GM23338 (cell line): ENCODE results near the gene MPPE1. TPM values are rescaled to one million over a fixed set of nuclear protein-coding genes. Genes with fewer than 3 reads are reported as not detected.
A peak's percentile ranks its signal among the peaks of the same experiment; 100 is the strongest.

Experiments
- ATAC-seq: fragments of 200-7000 bp; cut with Tn5 transposase; 3 replicates; pipeline ENCODE4 v1.9.1; 2020
- DNase-seq: peaks from one replicate; pipeline ENCODE4 v3.0.0-alpha.2; 2015; ENCODE audit warnings: low spot score
- H2AFZ ChIP-seq: fragments of 200-600 bp; sonication (generic); 2 replicates; pipeline ENCODE4 v1.8.0; 2016; ENCODE audit warnings: antibody characterized with exemption, mild to moderate bottlenecking, moderate library complexity
- H3F3A ChIP-seq: fragments of 200-600 bp; sonication (generic); replicated peaks from 2 replicates; pipeline ENCODE4 v1.8.0; 2017; ENCODE audit warnings: antibody characterized with exemption, mixed run types, low read depth
- H3K27ac ChIP-seq: fragments of 200-600 bp; sonication (generic); 2 replicates; pipeline ENCODE4 v1.6.1; 2016; ENCODE audit warnings: low read depth
- H3K27me3 ChIP-seq: fragments of 200-600 bp; sonication (generic); 2 replicates; pipeline ENCODE4 v1.8.0; 2016; ENCODE audit warnings: mild to moderate bottlenecking, mixed run types, moderate library complexity; ENCODE audit not compliant: insufficient read depth
- H3K36me3 ChIP-seq: fragments of 200-600 bp; sonication (generic); 2 replicates; pipeline ENCODE4 v1.8.0; 2016; ENCODE audit warnings: mild to moderate bottlenecking; ENCODE audit not compliant: insufficient read depth
- H3K4me1 ChIP-seq: fragments of 200-600 bp; sonication (generic); 2 replicates; pipeline ENCODE4 v1.8.0; 2016; ENCODE audit warnings: mild to moderate bottlenecking, moderate library complexity; ENCODE audit not compliant: insufficient read depth
- H3K4me2 ChIP-seq: fragments of 200-600 bp; sonication (generic); 2 replicates; pipeline ENCODE4 v1.7.1; 2017; ENCODE audit warnings: mixed run types
- H3K4me3 ChIP-seq: fragments of 200-600 bp; sonication (generic); 2 replicates; pipeline ENCODE4 v1.6.1; 2016; ENCODE audit warnings: mixed run types
- H3K79me2 ChIP-seq: fragments of 200-600 bp; sonication (generic); replicated peaks from 2 replicates; pipeline ENCODE4 v1.8.0; 2017; ENCODE audit warnings: mild to moderate bottlenecking; ENCODE audit not compliant: insufficient read depth
- H3K9me2 ChIP-seq: fragments of 200-600 bp; sonication (generic); 2 replicates; pipeline ENCODE4 v1.8.0; 2017; ENCODE audit not compliant: insufficient read depth
- H4K20me1 ChIP-seq: fragments of 200-600 bp; sonication (generic); replicated peaks from 2 replicates; pipeline ENCODE4 v1.8.0; 2017; ENCODE audit warnings: mild to moderate bottlenecking; ENCODE audit not compliant: insufficient read depth
- H3K27ac Mint-ChIP-seq: 2 replicates; pipeline ENCODE4 v1.8.0; 2020; ENCODE audit warnings: inconsistent platforms, mild to moderate bottlenecking, moderate library complexity, mixed read lengths
- H3K27me3 Mint-ChIP-seq: 3 replicates; pipeline ENCODE4 v1.8.0; 2022; ENCODE audit warnings: low read depth, mild to moderate bottlenecking, moderate library complexity, mixed read lengths, inconsistent platforms; ENCODE audit not compliant: insufficient read depth, poor library complexity
- H3K36me3 Mint-ChIP-seq: 3 replicates; pipeline ENCODE4 v1.8.0; 2021; ENCODE audit warnings: low read depth, mild to moderate bottlenecking, inconsistent platforms, moderate library complexity, mixed read lengths
- H3K4me1 Mint-ChIP-seq: 3 replicates; pipeline ENCODE4 v1.8.0; 2020; ENCODE audit warnings: mild to moderate bottlenecking, inconsistent platforms, mixed read lengths
- H3K4me3 Mint-ChIP-seq: 3 replicates; pipeline ENCODE4 v1.8.0; 2021; ENCODE audit warnings: moderate library complexity, mild to moderate bottlenecking, inconsistent platforms, mixed read lengths
- H3K9me3 Mint-ChIP-seq: 3 replicates; pipeline ENCODE4 v1.8.0; 2020; ENCODE audit warnings: moderate library complexity, mild to moderate bottlenecking, inconsistent platforms, mixed read lengths
- CREB1 ChIP-seq: fragments of 250-450 bp; sonication (Bioruptor Pico); IDR thresholded peaks from 2 replicates; pipeline ENCODE4 v1.5.0; 2020; ENCODE audit warnings: low read depth, mild to moderate bottlenecking, moderate library complexity
- CTCF ChIP-seq, 2 experiments: fragments of 200-600 bp in 1 of 2; sonication (generic) in 1 of 2; conservative IDR thresholded peaks; 2 replicates each; pipeline versions ENCODE4 v1.5.1 to v1.6.1; 2016 to 2017; ENCODE audit warnings: antibody characterized with exemption in 2 of 2, low read depth in 2 of 2, mild to moderate bottlenecking in 2 of 2, moderate library complexity in 1 of 2
- ETS1 ChIP-seq: IDR thresholded peaks from 2 replicates; pipeline ENCODE4 v1.6.1; 2016; ENCODE audit warnings: antibody characterized with exemption
- EZH2 ChIP-seq: fragments of 200-600 bp; sonication (generic); IDR thresholded peaks from one replicate; pipeline ENCODE4 v1.8.0; 2017; ENCODE audit warnings: antibody characterized with exemption, mild to moderate bottlenecking, low read depth; ENCODE audit not compliant: unreplicated experiment
- EZH2phosphoT487 ChIP-seq: fragments of 200-600 bp; sonication (generic); IDR thresholded peaks from one replicate; pipeline ENCODE4 v1.8.1; 2018; ENCODE audit warnings: antibody characterized with exemption; ENCODE audit not compliant: unreplicated experiment
- JUNB ChIP-seq: IDR thresholded peaks from one replicate; pipeline ENCODE4 v1.6.1; 2016; ENCODE audit warnings: antibody characterized with exemption; ENCODE audit not compliant: unreplicated experiment
- REST ChIP-seq: IDR thresholded peaks from one replicate; pipeline ENCODE4 v1.6.1; 2018; ENCODE audit warnings: antibody characterized with exemption; ENCODE audit not compliant: unreplicated experiment
- ZNF114 ChIP-seq: fragments of 250-450 bp; sonication (Bioruptor Pico); IDR thresholded peaks from 2 replicates; pipeline ENCODE4 v1.5.0; 2020; ENCODE audit warnings: mild to moderate bottlenecking, moderate library complexity
- ZNF331 ChIP-seq: fragments of 250-450 bp; sonication (Bioruptor Pico); IDR thresholded peaks from 2 replicates; pipeline ENCODE4 v1.5.0; 2020; ENCODE audit warnings: low read depth, mild to moderate bottlenecking, moderate library complexity
- ZNF462 ChIP-seq: fragments of 250-450 bp; sonication (Bioruptor Pico); IDR thresholded peaks from 2 replicates; pipeline ENCODE4 v1.5.0; 2020; ENCODE audit warnings: mild to moderate bottlenecking, moderate library complexity
- polyA plus RNA-seq: library from polyadenylated mRNA; unstranded; fragments of >200 nt; fragmentation: Nextera tagmentation; extraction: Ambion mirVana; gene quantifications from 2 replicates; pipeline ENCODE4 v1.2.1, GENCODE V29; 2016
- total RNA-seq: library from RNA; depleted of rRNA; stranded (reverse); fragments of >200 nt; shearing (Covaris generic); gene quantifications from 2 replicates; pipeline ENCODE4 v1.2.3, GENCODE V29; 2014

Gene MPPE1
- total and polyA plus RNA-seq, 2 experiments from 2014 or later, result 18.8 to 24.6 TPM

- no peak for TF ChIP-seq ZNF462
- TF ChIP-seq JUNB, result no peak
Observed at GRCh38 chr18:11888726-11889125, 19.4 kb downstream of the MPPE1 start (continued).

- Histone ChIP-seq H2AFZ (no peak overlapping the region), H3K36me3 (0 out of 2 replicates have a peak, but pooled peaks cover 4% of the 10 kb centered on the region), H3K4me2 (no peak overlapping the region), H3K79me2 (no peaks in the 10 kb centered on the region), H3K4me3 (no peak overlapping the region), H3K27me3 (no peaks in the 10 kb centered on the region), H4K20me1 (no peaks in the 10 kb centered on the region), H3K4me1 (no peaks in the 10 kb centered on the region), H3K27ac (no peak overlapping the region), H3F3A (no peaks in the 10 kb centered on the region), H3K9me2 (no peaks in the 10 kb centered on the region)
- Mint-ChIP-seq H3K4me3 (no peak overlapping the region), H3K27ac (peak overlapping the region; percentile 39; the same call in 1 of the 2 replicates), H3K27me3 (peaks cover 7% of the 10 kb centered on the region), H3K36me3 (peaks cover 26% of the 10 kb centered on the region; the same call in 2 of the 3 replicates), H3K4me1 (peaks cover 16% of the 10 kb centered on the region), H3K9me3 (no peaks in the 10 kb centered on the region)
- ATAC-seq (no peak), DNase-seq (no peak)
- no peak for TF ChIP-seq CREB1
- TF ChIP-seq ZNF331 (CRISPR knock-in tag), result no peak
- TF ChIP-seq CTCF (conservative IDR thresholded peaks at IDR 0.05; ENCODE audit: low read depth in 2 of 2), result no peak
- TF ChIP-seq ZNF114 (CRISPR knock-in tag), result no peak
- TF ChIP-seq ETS1, result no peak
- no peak for TF ChIP-seq EZH2
- TF ChIP-seq REST, result no peak
- TF ChIP-seq EZH2phosphoT487, result no peak
- no peak for TF ChIP-seq JUNB
Observed at GRCh38 chr18:11887328-11888128, 20.6 kb downstream of the MPPE1 start.
